ENCODE results near the gene PTN. TPM values are rescaled to one million over a fixed set of nuclear protein-coding genes. Genes with fewer than 3 reads are reported as not detected.

PTN gene
- total RNA-seq, 1 experiment from 2014 or later = 0.13 TPM

DNA sequence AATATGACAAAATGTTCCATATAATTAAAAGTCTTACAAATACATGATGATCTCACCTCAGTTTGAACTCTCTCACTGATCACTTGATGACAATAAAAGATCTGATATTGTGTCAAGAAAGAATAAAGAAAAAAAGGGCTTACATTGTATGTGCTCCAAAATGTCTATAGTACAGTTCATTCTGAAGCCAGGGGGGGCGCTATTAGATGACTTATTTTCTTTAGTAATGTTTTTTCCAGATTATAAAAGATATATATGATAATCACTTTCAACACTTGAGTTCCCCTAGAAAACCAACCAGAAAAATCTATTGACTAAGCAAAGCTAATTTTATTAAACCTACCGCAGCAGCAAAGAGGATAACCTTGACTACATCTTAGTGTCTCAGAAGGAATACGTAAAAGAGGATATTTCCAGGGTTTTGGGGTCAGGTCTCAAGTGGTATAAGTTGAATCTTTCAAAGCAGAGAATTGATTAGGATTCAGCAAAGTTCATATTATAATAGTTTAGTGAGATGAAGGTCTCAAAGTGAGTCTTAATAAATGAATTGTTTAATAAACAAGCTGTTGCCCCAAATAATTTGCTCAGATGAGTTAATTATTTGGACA is 55.8 kb downstream of the PTN start:
- H3K27ac ChIP-seq (ENCODE audit: low read length) = no peak overlapping the region
- CTCF ChIA-PET = no interaction called here
- TF ChIP-seq, protein P1, sequence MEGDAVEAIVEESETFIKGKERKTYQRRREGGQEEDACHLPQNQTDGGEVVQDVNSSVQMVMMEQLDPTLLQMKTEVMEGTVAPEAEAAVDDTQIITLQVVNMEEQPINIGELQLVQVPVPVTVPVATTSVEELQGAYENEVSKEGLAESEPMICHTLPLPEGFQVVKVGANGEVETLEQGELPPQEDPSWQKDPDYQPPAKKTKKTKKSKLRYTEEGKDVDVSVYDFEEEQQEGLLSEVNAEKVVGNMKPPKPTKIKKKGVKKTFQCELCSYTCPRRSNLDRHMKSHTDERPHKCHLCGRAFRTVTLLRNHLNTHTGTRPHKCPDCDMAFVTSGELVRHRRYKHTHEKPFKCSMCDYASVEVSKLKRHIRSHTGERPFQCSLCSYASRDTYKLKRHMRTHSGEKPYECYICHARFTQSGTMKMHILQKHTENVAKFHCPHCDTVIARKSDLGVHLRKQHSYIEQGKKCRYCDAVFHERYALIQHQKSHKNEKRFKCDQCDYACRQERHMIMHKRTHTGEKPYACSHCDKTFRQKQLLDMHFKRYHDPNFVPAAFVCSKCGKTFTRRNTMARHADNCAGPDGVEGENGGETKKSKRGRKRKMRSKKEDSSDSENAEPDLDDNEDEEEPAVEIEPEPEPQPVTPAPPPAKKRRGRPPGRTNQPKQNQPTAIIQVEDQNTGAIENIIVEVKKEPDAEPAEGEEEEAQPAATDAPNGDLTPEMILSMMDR (IDR thresholded peaks at IDR 0.05) = peak; percentile 32; the same call in 1 of the 2 replicates
- TF ChIP-seq TCF7L2 (IDR thresholded peaks at IDR 0.05; ENCODE audit: low read depth, low read length) = no peak
- POLR2A ChIA-PET = no interaction called here
- ATAC-seq (no peak), DNase-seq (ENCODE audit: low read depth, low spot score) (no peak)
- no peaks in the 10 kb centered on the region; the same call in 1 of the 2 replicates for H3K27me3 ChIP-seq (ENCODE audit: control insufficient read depth, insufficient read depth, low read length)
- in situ Hi-C loops (cut with HindIII; ENCODE audit: low pct_unique_long_range_greater_than_20kb, low sequenced_read_pairs) (no loop called here), intact Hi-C loops (cut with micrococcal nuclease; ENCODE audit: unreplicated experiment) (no loop called here)
- no peaks in the 10 kb centered on the region for H3K4me1 ChIP-seq (ENCODE audit: control insufficient read depth, insufficient read depth, low read length)
- no peaks in the 10 kb centered on the region for H3K36me3 ChIP-seq (ENCODE audit: control insufficient read depth, insufficient read depth, low read length)
- H3K9me3 ChIP-seq (ENCODE audit: control insufficient read depth, insufficient read depth, low read depth, low read length) = no peaks in the 10 kb centered on the region
- H3K4me3 ChIP-seq (ENCODE audit: low read depth in 2 of 2, low read length in 2 of 2) = no peak overlapping the region
- BruUV-seq (replicated peaks) = no TSS peak

- Histone ChIP-seq H3K27ac (ENCODE audit: low read length) (no peak overlapping the region), H3K9me3 (ENCODE audit: control insufficient read depth, insufficient read depth, low read depth, low read length) (no peaks in the 10 kb centered on the region), H3K4me1 (ENCODE audit: control insufficient read depth, insufficient read depth, low read length) (no peaks in the 10 kb centered on the region), H3K27me3 (ENCODE audit: control insufficient read depth, insufficient read depth, low read length) (no peaks in the 10 kb centered on the region; the same call in 1 of the 2 replicates), H3K4me3 (ENCODE audit: low read depth in 2 of 2, low read length in 2 of 2) (no peak overlapping the region), H3K36me3 (ENCODE audit: control insufficient read depth, insufficient read depth, low read length) (no peaks in the 10 kb centered on the region)
- in situ Hi-C loops (cut with HindIII; ENCODE audit: low pct_unique_long_range_greater_than_20kb, low sequenced_read_pairs) = no loop called here
- intact Hi-C loops (cut with micrococcal nuclease; ENCODE audit: unreplicated experiment) = no loop called here
- ChIA-PET CTCF (no interaction called here), POLR2A (no interaction called here)
- ATAC-seq (no peak), DNase-seq (ENCODE audit: low read depth, low spot score) (no peak)
- BruUV-seq (replicated peaks) = no TSS peak
- no peak for TF ChIP-seq TCF7L2 (IDR thresholded peaks at IDR 0.05; ENCODE audit: low read depth, low read length)
- TF ChIP-seq REST (IDR thresholded peaks at IDR 0.05; ENCODE audit: insufficient read depth in 1 of 2, low read depth in 2 of 2, low read length in 1 of 2) = no peak
- no peak for TF ChIP-seq POLR2AphosphoS5 (IDR thresholded peaks at IDR 0.05; ENCODE audit: low read depth, low read length)
- no peak for TF ChIP-seq SIN3A (IDR thresholded peaks at IDR 0.05; ENCODE audit: borderline replicate concordance, insufficient read depth, low read depth, low read length)
- TF ChIP-seq, protein P1 (IDR thresholded peaks at IDR 0.05) = no peak
Measured at GRCh38 chr7:137283153-137283552, 60.4 kb downstream of the PTN start.

Data from Panc1 (cell line).